Tibial nerve (tissue), 4 donors: ENCODE measurements around the gene SMIM35. TPM values are rescaled to one million over a fixed set of nuclear protein-coding genes. Genes with fewer than 3 reads are reported as not detected.

ENCODE experiments used
- DNase-seq, 2 donors: peaks; one replicate each; pipeline ENCODE4 v3.0.0-alpha.2; 2019; ENCODE audit warnings: low spot score in 2 of 2
- H3K27ac ChIP-seq, 4 donors: fragments of 200-600 bp; sonication (generic) in 3 of 4; one replicate each; pipeline ENCODE4 v1.5.1; 2017 to 2019; ENCODE audit warnings: mild to moderate bottlenecking in 1 of 4
- H3K27me3 ChIP-seq, 2 donors: fragments of 200-600 bp; sonication (generic) in 1 of 2; one replicate each; pipeline versions ENCODE4 v1.5.1 to v1.6.0; 2017 to 2019
- H3K36me3 ChIP-seq, 3 donors: fragments of 200-600 bp; sonication (generic); one replicate each; pipeline ENCODE4 v1.5.1; 2018 to 2019
- H3K4me1 ChIP-seq, 4 donors: fragments of 200-600 bp; sonication (generic) in 3 of 4; one replicate each; pipeline ENCODE4 v1.5.1; 2017 to 2019
- H3K4me3 ChIP-seq, 4 donors: fragments of 200-600 bp; sonication (generic) in 3 of 4; one replicate each; pipeline ENCODE4 v1.5.1; 2017 to 2019; ENCODE audit warnings: mild to moderate bottlenecking in 1 of 4, moderate library complexity in 1 of 4
- H3K9me3 ChIP-seq, 4 donors: fragments of 200-600 bp; sonication (generic) in 3 of 4; one replicate each; pipeline ENCODE4 v1.5.1; 2017 to 2019
- CTCF ChIP-seq, 5 experiments: fragments of 200-600 bp in 3 of 5; fragments of 450-650 bp in 2 of 5; sonication (generic) in 3 of 5; IDR thresholded peaks; one replicate each; pipeline ENCODE4 v1.5.1; 2016 to 2019; ENCODE audit warnings: antibody characterized with exemption in 5 of 5, mild to moderate bottlenecking in 3 of 5, moderate library complexity in 2 of 5
- EP300 ChIP-seq, 2 donors: sonication (generic); formaldehyde crosslinking; IDR thresholded peaks; one replicate each; pipeline ENCODE4 v1.6.1; 2017; ENCODE audit warnings: antibody characterized with exemption in 2 of 2, mild to moderate bottlenecking in 1 of 2
- POLR2A ChIP-seq, 2 donors: fragments of 450-650 bp; IDR thresholded peaks; one replicate each; pipeline ENCODE4 v1.6.1; 2017; ENCODE audit warnings: antibody characterized with exemption in 2 of 2, mild to moderate bottlenecking in 2 of 2, moderate library complexity in 2 of 2
- WGBS, 2 donors: methylation state at CpG; one replicate each; pipeline ENCODE4 v1.1.5; 2018; 5-methylcytosine and 5-hydroxymethylcytosine counted together
- total RNA-seq, 4 donors: library from RNA; depleted of rRNA; stranded (reverse); fragments of >200 nt; gene quantifications; one replicate each; pipeline ENCODE4 v1.1.0, GENCODE V29; 2016

Gene SMIM35
- total RNA-seq, 4 donors from 2014 or later: not detected

- no peaks in the 10 kb centered on the region for H3K36me3 ChIP-seq
- no peak for TF ChIP-seq EP300 (IDR thresholded peaks at IDR 0.05)
- TF ChIP-seq POLR2A (IDR thresholded peaks at IDR 0.05): no peak
- no peak for TF ChIP-seq CTCF (IDR thresholded peaks at IDR 0.05)
- no peak for DNase-seq
- peaks cover 0 to 3% of the 10 kb centered on the region in 2 donors for H3K27me3 ChIP-seq
- peaks cover 0 to 7% (median 0%) of the 10 kb centered on the region in 4 donors for H3K9me3 ChIP-seq
- peak overlapping the region in 1 of 4 donors; percentile 80 for H3K27ac ChIP-seq
- H3K4me3 ChIP-seq: no peak overlapping the region
- WGBS, 2 donors: 78 to 79% methylated on average over 5 of the region's 5 CpGs
- peaks cover 0 to 48% (median 0%) of the 10 kb centered on the region in 4 donors for H3K4me1 ChIP-seq
Observed at GRCh38 chr11:118007040-118007439, 79.7 kb downstream of the SMIM35 start.

- no peak for DNase-seq
- H3K4me1 ChIP-seq: peaks cover 0 to 40% (median 0%) of the 10 kb centered on the region in 4 donors
- peak in 1 of 2 donors; percentile 25 for TF ChIP-seq EP300 (IDR thresholded peaks at IDR 0.05)
- no peak for TF ChIP-seq POLR2A (IDR thresholded peaks at IDR 0.05)
- peak overlapping the region in 1 of 4 donors; percentile 80 for H3K27ac ChIP-seq
- peaks cover 0 to 3% of the 10 kb centered on the region in 2 donors for H3K27me3 ChIP-seq
- peaks cover 0 to 7% (median 0%) of the 10 kb centered on the region in 4 donors for H3K9me3 ChIP-seq
- no peak overlapping the region for H3K4me3 ChIP-seq
- WGBS, 2 donors: 72 to 81% methylated on average over 4 of the region's 4 CpGs
- H3K36me3 ChIP-seq: no peaks in the 10 kb centered on the region
Observed at GRCh38 chr11:118006153-118006534, 80.6 kb downstream of the SMIM35 start.

GRCh38 chr11:118005224-118006152 is 81.3 kb downstream of the SMIM35 start:
- no peak for DNase-seq
- WGBS, 2 donors: 84% methylated on average over 12 of the region's 12 CpGs
- no peaks in the 10 kb centered on the region for H3K36me3 ChIP-seq
- no peak for TF ChIP-seq EP300 (IDR thresholded peaks at IDR 0.05)
- no peak for TF ChIP-seq POLR2A (IDR thresholded peaks at IDR 0.05)
- TF ChIP-seq CTCF (IDR thresholded peaks at IDR 0.05): no peak
- H3K4me3 ChIP-seq: no peak overlapping the region
- peaks cover 0 to 3% of the 10 kb centered on the region in 2 donors for H3K27me3 ChIP-seq
- H3K9me3 ChIP-seq: peaks cover 0 to 7% (median 0%) of the 10 kb centered on the region in 4 donors
- H3K4me1 ChIP-seq: peaks cover 0 to 36% (median 0%) of the 10 kb centered on the region in 4 donors
- peak overlapping the region in 1 of 4 donors; percentile 12 for H3K27ac ChIP-seq

GRCh38 chr11:118004543-118005223 is 82.1 kb downstream of the SMIM35 start:
- Histone ChIP-seq H3K4me1 (peaks cover 0 to 29% (median 0%) of the 10 kb centered on the region in 4 donors), H3K27me3 (peaks cover 0 to 3% of the 10 kb centered on the region in 2 donors), H3K27ac (peak overlapping the region in 1 of 4 donors; percentile 13), H3K4me3 (no peak overlapping the region), H3K36me3 (no peaks in the 10 kb centered on the region), H3K9me3 (peaks cover 0 to 7% (median 0%) of the 10 kb centered on the region in 4 donors)
- WGBS, 2 donors: 89 to 94% methylated on average over 7 of the region's 7 CpGs
- no peak for DNase-seq
- TF ChIP-seq CTCF (IDR thresholded peaks at IDR 0.05) (no peak), POLR2A (IDR thresholded peaks at IDR 0.05) (no peak), EP300 (IDR thresholded peaks at IDR 0.05) (no peak)

GRCh38 chr11:118003456-118003855 is 83.3 kb downstream of the SMIM35 start:
- Histone ChIP-seq H3K36me3 (peaks cover 0 to under 1% (median 0%) of the 10 kb centered on the region in 3 donors), H3K27me3 (peaks cover 0 to 3% of the 10 kb centered on the region in 2 donors), H3K27ac (peak overlapping the region in 2 of 4 donors; percentile 64 to 82), H3K4me1 (peaks cover 0 to 19% (median 0%) of the 10 kb centered on the region in 4 donors), H3K9me3 (peaks cover 0 to 7% (median 0%) of the 10 kb centered on the region in 4 donors), H3K4me3 (no peak overlapping the region)
- TF ChIP-seq EP300 (IDR thresholded peaks at IDR 0.05) (no peak), CTCF (IDR thresholded peaks at IDR 0.05) (no peak), POLR2A (IDR thresholded peaks at IDR 0.05) (no peak)
- 66 to 72% methylated on average over 4 of the region's 4 CpGs for WGBS, 2 donors
- no peak for DNase-seq
